Activated T-cell treated with anti-CD3 and anti-CD28 coated beads for 4 hours (primary cell): ENCODE measurements around the gene WSCD1.

ENCODE experiments used
- DNase-seq: peaks from one replicate; pipeline ENCODE4 v3.0.0-alpha.2; 2020

The WSCD1 gene

GRCh38 chr17:6061290-6061689 lies 8.9 kb upstream of the WSCD1 start:
- DNase-seq, result no peak

GRCh38 chr17:6064868-6065267 lies 5.3 kb upstream of the WSCD1 start:
- no peak for DNase-seq

- DNase-seq, result no peak
These were observed 4.8 kb upstream of the WSCD1 start for GRCh38 chr17:6065351-6065750.

- DNase-seq, result no peak
These were observed 3.8 kb upstream of the WSCD1 start for GRCh38 chr17:6066183-6066948.

GRCh38 chr17:6067060-6067459 lies 3.1 kb upstream of the WSCD1 start:
- no peak for DNase-seq

GRCh38 chr17:6070430-6070912 lies 292 bp downstream of the WSCD1 start:
- no peak for DNase-seq

- DNase-seq, result no peak
These were observed 833 bp downstream of the WSCD1 start for GRCh38 chr17:6070913-6071511.

GRCh38 chr17:6071528-6072065 lies 1.4 kb downstream of the WSCD1 start:
- DNase-seq, result no peak

GRCh38 chr17:6072157-6072556 lies 2.0 kb downstream of the WSCD1 start:
- DNase-seq, result no peak

- no peak for DNase-seq
These were observed 2.4 kb downstream of the WSCD1 start for GRCh38 chr17:6072611-6073010.

- no peak for DNase-seq
These were observed 3.4 kb downstream of the WSCD1 start for GRCh38 chr17:6073620-6074019.

GRCh38 chr17:6075050-6075449 lies 4.9 kb downstream of the WSCD1 start:
- no peak for DNase-seq

GRCh38 chr17:6075845-6076244 lies 5.7 kb downstream of the WSCD1 start:
- no peak for DNase-seq

GRCh38 chr17:6077752-6078151 lies 7.6 kb downstream of the WSCD1 start:
- no peak for DNase-seq

GRCh38 chr17:6078458-6078871 lies 8.3 kb downstream of the WSCD1 start:
- no peak for DNase-seq

- DNase-seq, result no peak
These were observed 9.1 kb downstream of the WSCD1 start for GRCh38 chr17:6079155-6079888.

- DNase-seq, result no peak
These were observed 9.8 kb downstream of the WSCD1 start for GRCh38 chr17:6079960-6080359.

- DNase-seq, result no peak
These were observed 10.7 kb downstream of the WSCD1 start for GRCh38 chr17:6080711-6081430.

- no peak for DNase-seq
These were observed 12.2 kb downstream of the WSCD1 start for GRCh38 chr17:6082335-6082734.

GRCh38 chr17:6084311-6085161 lies 14.4 kb downstream of the WSCD1 start:
- no peak for DNase-seq

GRCh38 chr17:6085812-6086211 lies 15.6 kb downstream of the WSCD1 start:
- no peak for DNase-seq
